ENCODE data around the gene SULT1A2.
"Not testable (repeated sequence)": the region's sequence is repeated elsewhere in the genome, so short reads cannot be mapped to it uniquely, and the experiment has no call there.

Gene SULT1A2

DNA sequence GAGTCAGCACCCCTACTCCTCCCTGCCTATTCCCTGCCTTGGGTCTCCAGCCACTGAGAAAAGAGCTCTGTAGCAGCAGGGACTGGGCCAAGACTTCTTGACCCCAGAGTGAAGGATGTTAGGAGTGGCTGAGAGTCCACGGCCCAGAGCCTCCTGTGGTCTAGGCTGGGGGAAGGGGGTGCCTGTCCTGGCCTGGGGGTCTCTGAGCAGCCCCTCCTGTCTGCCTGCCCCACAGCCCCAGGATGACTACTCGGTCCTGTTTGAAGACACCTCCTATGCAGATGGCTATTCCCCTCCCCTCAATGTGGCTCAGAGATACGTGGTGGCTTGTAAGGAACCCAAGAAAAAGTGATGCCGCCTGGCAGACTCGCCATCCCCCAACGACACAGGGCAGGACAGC, 5.5 kb downstream of the SULT1A2 start:
- no peak for DNase-seq (ENCODE audit: low read depth, low spot score)

DNA sequence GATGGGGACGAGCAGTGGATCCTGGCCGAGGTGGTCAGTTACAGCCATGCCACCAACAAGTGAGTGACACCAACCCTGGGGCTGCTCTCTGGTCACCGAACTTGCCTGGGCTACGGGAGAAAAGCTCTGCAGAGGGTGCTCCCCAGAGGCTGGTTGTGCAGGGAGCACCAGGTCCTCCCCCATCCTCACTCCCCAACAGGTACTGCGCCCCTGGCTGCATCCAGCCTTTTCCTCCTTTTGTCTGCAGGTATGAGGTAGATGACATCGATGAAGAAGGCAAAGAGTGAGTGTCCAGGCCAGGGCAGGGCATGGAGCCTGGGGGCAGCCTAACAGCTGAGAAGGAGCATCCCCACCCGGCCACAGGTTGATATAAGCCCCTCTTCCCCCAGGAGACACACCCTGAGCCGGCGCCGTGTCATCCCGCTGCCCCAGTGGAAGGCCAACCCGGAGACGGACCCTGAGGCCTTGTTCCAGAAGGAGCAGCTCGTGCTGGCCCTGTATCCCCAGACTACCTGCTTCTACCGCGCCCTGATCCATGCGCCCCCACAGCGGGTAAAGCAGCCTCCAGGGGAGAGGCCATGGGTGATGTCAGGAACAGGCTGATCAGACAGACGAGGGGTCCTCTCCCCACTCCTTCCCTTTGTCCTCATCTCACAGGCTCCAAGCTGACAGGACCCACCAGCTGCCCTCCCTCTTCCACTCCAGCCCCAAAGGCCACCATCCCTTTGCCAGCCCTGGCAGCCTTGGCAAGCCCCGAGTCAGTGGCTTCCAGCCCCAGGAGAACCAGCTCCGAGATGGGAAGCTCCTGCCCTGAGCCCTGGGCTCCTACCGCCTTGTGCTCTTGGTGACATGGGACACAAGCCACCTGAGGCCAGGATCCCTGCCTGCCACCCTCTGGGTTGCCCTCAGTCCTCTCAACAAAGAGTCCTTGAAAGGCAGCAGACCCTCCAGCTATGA, 6.2 kb downstream of the SULT1A2 start:
- DNase-seq (ENCODE audit: low read depth, low spot score) = no peak

DNA sequence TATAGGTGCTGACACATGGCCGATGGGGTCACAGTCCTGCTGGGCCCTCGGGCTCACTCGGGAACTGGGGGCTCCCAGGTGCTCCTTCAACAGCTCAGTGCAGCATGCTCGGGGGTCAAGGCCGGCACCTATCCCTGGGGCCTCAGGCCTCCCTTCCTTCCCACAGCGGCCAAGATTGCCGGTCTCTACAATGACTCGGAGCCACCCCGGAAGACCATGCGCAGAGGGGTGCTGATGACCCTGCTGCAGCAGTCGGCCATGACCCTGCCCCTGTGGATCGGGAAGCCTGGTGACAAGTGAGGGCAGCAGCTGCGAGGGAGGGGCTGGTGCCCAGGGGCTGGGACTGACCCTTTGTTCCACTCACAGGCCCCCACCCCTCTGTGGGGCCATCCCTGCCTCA, 6.9 kb downstream of the SULT1A2 start:
- no peak for DNase-seq (ENCODE audit: low read depth, low spot score)

DNA sequence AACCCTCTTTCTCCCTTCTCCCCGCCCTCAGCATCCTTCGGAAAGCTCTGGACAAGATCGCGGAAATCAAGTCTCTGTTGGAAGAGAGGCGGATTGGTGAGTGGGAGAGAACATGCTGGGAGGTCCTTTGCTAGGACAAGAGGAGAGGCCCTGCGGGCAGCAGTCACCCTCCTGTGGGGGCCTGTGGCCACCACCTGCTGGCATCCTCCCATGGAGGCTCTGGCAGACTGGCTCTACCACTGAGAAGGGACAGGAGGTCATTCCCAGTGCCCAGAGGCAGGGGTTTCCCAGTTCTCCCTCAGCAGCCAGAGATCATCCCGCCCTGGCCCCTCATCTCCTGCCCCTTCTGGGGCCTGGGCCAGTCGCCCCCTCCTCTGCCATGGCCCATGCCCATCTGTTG, 7.8 kb downstream of the SULT1A2 start:
- no peak for DNase-seq (ENCODE audit: low read depth, low spot score)

DNA sequence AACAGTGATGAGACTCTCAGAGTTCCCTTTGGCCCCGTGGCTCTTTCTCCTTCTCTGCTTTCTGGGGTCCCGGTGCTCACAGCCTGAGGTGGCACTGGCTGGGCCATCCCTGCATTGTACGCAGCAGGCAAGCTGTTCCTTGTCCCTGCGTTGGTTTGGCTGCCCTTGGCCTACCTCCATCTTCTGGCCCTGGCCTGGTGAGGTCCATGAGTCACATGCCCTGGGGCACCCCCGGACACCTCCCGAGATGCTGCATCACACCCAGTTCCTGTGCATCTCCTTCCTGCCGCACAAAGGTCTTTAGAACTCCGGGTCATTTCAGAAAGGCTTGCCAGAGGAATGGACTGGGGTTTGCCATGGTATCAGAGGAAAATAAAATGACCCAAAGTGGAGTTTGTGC, 9.5 kb downstream of the SULT1A2 start:
- no peak for DNase-seq (ENCODE audit: low read depth, low spot score)

DNA sequence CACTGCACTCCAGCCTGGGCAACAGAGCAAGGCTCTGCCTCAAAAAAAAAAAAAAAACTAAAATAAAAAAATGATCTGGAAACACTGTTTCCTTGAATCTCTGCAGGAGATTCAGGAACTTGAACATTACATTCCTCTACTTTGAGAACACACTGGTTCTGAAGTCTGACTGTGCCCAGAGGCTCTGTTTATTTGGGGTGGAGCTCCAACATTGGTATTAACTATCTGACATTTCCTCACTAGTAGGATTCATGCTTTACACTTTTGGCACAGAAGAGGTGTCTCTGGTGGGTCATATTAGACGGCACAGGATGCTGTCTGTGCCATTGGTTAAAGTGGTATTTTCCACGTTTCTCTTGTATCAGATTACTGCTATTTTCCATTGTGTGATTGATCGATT, 10.4 kb downstream of the SULT1A2 start:
- no peak for DNase-seq (ENCODE audit: low read depth, low spot score)

DNA sequence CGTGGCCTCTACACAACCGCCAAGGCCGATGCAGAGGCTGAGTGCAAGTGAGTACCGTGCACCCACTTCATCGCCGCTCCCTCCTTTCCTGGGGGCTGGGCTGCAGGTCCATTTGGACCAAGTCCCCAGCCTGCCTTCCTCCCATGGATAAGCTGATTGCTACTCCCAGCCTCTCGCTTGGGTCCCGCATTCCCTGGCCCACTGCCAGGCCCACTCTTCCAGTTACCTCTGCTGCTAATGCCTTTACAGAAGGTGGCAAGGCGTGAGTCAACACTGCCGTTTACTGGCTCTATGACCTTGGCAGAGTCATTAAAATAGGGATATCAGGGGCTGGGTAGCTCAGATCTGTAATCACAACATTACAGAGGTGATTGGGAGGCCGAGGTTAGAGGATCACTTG, 11.2 kb downstream of the SULT1A2 start:
- DNase-seq (ENCODE audit: low read depth, low spot score) = no peak

DNA sequence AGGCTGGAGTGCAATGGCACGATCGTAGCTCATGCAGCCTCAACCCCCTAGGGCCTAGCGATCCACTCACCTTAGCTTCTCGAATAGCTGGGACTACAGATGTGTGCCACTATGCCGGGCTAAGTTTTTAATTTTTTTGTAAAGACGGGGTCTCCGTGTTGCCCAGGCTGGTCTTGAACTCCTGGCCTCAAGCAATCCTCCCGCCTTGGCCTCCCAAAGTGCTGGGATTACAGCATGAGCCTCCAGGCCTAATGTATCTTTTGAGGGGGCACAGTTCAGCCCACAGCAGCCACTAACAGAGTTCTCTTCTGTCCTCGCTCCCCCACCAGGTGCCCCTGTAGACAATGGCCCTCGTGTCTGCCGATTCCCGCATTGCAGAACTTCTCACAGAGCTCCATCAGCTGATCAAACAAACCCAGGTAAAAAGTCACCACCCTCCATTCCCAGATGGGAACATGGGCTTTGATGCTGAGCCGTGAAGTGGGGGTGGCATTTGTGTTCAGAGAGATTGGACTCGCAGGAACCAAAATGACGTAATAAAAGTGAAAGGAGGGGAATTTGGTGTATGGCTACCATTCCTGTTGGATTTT, 16.0 kb downstream of the SULT1A2 start:
- DNase-seq (ENCODE audit: low read depth, low spot score) = no peak

DNA sequence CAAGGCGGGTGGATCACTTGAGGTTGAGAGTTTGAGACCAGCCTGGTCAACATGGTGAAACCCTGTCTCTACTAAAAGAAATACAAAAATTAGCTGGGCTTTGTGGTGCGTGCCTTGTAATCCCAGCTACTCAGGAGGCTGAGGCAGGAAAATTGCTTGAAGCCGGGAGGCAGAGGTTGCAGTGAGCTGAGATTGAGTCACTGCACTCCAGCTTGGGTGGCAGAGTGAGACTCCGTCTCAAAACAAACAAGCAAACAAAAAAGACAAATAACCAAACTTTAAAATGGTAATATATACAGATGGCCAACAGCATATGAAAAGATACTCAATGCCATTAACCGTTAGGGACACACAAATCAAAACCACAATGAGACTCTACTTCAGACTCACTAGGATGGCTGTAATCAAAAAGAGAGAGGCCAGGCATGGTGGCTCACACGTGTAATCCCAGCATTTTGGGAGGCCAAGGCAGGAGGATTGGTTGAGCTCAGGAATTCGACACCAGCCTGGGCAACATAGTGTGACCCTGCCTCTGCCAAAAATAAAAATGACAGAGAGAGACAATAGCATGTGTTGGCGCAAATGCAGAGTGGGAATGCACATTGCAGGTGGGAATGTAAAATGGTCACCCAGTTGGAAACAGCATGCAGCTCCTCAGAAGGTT, 21.3 kb downstream of the SULT1A2 start:
- DNase-seq (ENCODE audit: low read depth, low spot score) = no peak

DNA sequence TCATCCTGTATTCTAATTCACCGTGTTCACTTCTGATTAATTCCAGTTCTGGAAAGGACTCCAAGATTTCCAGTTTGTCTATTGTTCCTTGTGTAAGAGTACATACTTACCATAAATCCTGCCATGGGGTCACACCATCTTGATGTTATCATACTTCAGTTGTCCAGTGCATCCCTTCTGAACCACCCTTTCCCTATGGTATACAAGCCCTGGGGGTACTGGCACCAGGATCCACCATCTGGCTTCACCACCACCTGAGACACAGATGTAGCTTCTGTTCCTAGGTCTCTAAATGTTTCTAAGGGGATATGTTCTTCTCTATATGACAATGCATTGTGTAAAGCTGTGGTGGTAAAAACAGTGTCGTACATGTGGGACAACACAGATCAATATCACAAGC, 21.9 kb downstream of the SULT1A2 start:
- DNase-seq (ENCODE audit: low read depth, low spot score) = no peak

DNA sequence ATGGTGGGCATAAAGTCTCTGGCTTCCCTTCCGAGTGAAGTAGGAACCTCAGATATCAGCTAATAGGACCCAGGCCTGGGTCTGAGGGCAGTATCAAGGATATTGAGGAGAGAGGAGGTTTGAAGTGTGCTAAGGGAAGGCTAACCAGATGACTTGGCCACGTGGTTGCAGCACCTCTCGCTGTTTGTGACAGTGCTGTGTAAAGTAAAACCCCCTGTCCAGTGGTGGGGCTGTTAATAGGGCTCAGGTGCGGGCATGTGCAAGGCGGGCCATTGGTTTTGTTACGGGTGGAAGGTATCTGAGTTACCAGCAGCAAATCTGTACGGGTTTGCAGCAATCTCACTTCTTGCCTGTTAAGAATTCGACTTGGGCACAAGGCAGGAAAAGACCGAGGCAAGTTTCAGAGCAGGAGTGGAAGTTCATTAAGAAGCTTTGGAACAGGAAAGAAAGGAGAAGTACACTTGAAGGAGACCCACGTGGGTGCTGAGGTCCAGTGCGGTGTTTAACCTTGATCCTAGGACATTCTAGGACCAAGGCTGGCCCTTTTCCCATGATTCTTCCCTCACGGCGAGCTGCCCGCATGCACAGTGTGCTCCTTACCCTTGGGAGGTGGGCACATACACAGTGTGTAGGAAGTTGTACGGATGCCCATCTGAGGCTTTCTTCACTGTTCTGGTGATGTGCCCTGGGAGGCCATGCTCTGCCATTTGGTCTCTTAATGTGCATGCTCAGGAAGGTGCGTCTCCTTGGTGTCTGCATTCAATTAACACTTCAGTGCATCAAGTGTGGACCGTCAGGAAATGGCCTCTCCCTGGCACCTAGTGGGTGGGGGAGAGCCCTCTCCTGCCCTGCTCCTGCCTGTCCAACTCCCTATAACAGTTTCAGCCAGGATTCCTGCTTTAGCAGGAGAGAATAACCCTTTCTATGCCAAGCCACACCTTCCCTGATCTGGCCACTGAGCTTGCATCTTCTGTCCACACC, 22.8 kb downstream of the SULT1A2 start:
- DNase-seq (ENCODE audit: low read depth, low spot score) = no peak

DNA sequence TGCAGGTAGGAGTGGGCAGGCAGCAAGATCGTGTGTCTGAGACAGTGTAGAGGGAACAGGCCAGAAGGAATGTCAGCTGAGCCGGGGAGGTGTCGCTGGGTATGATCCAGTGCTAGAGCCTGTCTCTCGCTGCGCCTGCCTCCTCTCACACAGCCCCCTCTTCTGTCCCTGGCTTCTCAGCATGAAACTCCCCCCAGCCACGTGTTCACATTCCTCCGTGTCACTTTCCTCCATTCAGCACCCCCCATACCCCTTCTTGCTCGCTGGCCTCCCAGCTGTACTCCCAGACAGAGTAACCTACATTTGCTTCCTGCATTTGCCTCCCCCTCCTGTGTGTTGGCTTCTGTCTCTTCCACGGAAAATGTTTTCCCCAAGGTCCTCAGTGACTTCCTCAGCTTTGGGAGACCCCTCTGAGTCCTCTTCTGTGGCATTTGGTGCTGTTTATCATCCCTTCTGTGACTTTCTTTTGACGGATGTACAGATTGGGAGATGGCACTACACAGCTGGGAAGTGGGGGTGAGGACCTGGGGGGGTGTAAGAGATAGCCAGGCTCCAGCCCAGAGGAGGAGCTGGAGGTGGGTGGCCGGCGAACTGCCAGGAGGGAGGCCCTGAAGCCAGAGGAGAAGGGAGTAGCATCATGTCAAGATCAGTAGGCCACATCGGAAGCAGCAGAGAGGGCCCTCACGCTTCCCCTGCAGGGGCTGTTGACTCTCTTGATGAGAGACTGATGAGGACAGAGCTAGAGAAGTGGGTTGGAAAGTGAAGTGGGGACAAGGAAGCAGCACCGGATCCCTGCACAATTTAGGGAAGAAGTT, 23.9 kb downstream of the SULT1A2 start:
- DNase-seq (ENCODE audit: low read depth, low spot score) = peak; percentile 76

DNA sequence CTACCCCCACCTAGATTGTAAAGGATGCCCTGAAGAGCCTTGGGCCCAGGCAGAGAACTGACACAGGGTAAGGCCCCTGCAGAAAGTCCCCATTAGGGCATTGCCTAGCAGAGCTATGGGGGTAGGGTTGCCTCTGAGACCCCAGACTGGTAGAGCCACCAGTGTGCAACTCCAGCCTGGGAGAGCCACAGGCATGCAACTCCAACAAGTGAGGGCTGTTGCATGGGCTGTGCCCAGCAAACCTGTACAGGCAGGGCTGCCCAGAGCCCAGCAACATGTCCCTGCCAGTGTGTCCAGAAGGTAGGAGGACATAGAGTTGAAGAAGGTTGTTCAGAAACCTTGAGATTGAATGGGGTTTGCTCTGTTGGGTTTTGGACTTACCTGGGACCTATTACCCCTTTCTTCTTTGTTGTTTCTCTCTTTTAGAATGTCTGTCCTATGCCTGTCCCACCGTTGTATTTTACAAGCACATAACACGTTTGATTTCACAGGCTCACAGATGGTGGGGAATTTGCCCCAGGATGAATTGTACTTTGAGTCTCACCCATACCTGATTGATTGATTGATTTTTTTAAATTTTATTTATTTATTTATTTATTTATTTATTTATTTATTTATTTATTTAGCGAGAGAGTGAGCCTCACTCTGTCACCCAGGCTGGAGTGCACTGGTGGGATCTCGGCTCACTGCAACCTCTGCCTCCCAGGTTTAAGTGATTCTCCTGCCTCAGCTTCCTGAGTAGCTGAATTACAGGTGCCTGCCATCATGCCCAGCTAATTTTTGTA, 26.7 kb downstream of the SULT1A2 start:
- DNase-seq (ENCODE audit: low read depth, low spot score) = no peak

DNA sequence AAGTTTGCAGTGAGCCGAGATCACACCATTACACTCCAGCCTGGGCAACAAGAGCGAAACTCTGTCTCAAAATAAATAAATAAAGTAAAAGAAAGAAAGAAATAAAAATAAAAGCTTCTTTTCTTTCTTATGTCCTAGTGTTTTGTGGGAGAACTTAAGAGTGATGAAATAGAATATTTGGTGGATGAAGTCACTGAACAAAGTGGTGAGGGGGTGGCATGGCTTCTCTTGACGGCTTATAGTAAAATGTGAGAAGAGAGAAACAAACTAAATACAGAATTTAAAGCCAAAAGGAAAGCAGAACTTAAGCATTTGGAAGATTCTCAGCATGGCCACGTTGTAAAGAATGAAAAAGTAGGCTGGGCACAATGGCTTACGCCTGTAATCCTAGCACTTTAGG, 27.8 kb downstream of the SULT1A2 start:
- DNase-seq (ENCODE audit: low read depth, low spot score) = no peak

DNA sequence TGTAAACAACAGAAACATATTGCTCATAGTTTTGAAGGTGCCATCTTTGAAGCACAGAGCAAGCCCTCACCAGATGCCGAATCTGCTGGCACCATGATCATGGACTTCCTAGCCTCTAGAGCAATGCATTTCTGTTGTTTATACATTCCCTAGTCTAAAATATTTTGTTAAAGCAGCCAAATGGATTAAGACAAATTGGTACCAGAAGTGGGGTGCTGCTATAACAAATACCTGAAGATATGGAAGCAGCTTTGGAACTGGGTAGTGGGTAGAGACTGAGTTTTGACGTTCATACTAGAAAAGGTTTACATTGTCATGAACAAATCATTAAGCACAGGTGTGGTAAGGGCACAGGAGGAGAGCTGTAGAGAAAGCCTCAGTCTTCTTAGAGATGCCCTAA, 29.6 kb downstream of the SULT1A2 start:
- no peak for DNase-seq (ENCODE audit: low read depth, low spot score)

DNA sequence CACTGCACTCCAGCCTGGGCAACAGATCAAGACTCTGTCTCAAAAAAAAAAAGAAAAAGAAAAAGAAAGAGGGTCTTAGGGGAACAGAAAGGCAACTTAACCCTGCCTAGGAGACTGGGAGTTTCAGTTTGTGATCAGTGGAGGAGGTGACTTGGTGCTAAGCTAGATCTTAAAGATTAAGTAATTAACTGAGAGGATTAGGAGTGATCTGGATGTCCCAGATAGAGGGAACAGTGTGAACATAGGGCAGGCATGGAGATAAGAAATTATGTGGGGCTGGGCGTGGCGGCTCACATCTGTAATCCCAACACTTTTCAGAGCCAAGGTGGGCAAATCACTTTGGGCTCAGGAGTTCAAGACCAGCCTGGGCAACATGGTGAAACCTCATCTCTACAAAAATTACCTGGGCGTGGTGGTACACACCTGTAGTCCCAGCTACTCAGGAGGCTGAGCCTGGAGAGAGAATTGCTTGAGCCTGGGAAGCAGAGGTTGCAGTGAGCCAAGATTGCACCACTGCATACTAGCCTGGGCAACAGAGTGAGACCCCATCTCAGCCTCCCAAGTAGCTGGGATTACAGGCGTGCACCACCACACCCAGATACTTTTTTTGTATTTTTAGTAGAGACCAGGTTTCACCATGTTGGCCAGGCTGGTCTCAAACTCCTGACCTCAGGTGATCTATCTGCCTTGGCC, 30.5 kb downstream of the SULT1A2 start:
- DNase-seq (ENCODE audit: low read depth, low spot score) = not testable (repeated sequence)

DNA sequence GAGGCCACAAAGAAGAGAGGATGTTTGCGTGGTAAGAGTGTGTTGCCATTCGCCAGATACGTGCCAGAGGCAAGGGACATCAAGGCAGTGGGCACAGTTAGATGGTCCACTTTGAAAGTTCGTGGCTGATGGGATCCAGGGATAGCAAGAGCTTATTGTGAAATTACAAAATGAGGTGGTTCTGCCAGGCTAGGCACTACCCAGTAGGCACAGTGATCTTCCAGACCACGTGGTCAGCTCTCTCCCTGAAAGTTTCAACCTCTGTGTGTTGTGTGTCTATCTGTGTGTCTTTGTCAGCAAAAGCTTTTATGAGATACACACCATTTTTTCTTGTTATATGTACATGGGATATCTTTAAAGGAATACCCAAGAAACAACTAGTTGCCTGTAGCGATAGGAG, 33.6 kb downstream of the SULT1A2 start:
- no peak for DNase-seq (ENCODE audit: low read depth, low spot score)

DNA sequence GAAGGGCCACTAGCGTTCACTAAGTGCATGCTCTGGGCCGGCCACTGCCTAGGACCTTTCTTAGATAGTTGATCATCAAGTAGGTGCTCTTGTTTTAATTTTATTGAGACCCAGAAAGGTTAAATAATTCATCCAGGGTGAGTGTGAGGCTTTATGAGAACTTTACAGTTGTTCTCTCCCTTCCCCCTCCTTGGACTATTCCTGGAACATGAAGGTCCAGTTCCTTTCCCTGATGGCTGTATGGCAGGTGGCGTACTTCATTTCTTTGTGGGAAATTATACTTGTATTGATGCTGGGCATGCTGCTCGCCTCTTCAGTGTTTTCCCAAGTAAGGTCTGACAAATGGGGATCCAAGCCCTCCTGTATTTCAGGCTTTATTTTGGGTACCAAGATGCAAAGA, 34.7 kb downstream of the SULT1A2 start:
- DNase-seq (ENCODE audit: low read depth, low spot score) = no peak

DNA sequence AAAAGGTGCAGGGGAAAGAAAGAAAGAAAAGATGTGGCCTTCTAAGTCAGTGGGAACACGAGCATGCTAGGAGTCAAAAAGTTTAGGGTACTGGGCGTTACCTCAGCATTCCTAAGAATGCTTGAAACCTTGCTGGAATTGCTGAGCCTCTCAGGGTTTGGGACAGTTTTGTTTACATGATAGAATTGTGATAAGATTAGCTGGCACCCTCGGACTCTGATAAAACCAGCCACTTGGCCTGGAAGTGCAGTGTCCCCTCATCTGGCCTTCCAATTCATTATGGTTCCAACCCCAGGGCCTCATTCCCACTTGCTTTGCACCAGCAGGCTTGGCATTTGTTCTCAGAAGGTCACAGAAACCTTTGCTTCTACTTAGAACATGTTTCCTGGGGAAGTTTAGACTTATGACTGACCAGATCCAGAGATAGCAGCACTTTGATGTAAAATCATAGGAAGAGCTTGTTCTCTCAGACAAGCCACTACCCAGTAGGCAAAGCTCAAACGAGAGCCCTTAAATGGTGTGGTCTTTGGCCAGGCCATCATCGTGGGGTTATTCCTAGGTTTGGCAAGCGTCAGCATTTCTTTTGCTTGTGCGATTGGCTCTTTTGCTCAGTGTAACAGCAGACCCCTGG, 35.2 kb downstream of the SULT1A2 start:
- DNase-seq (ENCODE audit: low read depth, low spot score) = no peak

Measured in ELF-1 (cell line).